LNCAP (cell line): ENCODE data around the gene BCAS3.

Experiments used
- CTCF ChIP-seq: fragments of 450-650 bp; IDR thresholded peaks from 2 replicates; pipeline ENCODE4 v1.5.1; 2017; ENCODE audit warnings: mild to moderate bottlenecking

BCAS3 gene

DNA sequence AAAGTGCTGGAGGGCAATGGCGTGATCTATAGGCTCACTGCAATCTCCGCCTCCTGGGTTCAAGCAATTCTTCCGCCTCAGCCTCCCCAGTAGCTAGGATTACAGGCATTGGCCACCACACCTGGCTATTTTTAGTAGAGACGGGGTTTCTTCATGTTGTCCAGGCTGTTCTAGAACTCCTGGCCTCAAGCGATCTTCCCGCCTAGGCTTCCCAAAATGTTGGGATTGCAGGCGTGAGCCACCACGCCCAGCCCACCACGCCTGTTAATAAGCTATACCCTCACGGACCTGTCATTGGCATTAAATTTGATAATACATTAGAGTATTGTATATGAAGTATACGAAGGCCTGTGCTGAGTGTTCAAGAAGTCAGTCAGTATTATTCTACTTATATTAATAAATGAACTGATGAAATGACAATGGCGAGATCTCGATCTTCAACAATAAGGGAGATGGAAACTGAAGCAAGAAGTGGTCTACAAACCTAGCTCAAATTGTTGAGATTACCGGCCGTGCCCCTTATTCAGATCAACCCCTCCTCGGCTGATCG lies 818 bp upstream of the BCAS3 start:
- TF ChIP-seq CTCF: no peak

- TF ChIP-seq CTCF: no peak
Measured at GRCh38 chr17:60678118-60678444, 430 bp downstream of the BCAS3 start.

- no peak for TF ChIP-seq CTCF
Measured at GRCh38 chr17:60679287-60679686, 1.6 kb downstream of the BCAS3 start.

- no peak for TF ChIP-seq CTCF
Measured at GRCh38 chr17:60680754-60681153, 3.1 kb downstream of the BCAS3 start.

DNA sequence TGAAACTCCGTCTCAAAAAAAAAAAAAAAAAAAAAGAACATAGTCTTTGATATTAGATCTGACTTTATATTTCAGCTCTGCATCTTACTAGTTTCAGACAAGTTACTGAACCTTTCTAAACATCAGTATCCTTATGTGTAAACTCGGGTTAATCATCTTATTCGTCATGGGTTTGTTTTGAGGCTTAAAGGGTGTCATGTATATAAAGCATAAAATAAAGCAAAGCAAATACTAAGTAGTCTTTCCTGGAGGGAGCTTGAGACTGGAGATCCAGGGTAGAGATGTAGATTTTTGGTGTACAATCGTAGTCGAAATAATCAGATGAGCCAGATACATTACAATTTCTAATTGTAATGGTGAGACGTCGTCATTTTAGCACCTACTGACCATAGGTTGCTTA lies 7.8 kb downstream of the BCAS3 start:
- TF ChIP-seq CTCF: no peak

GRCh38 chr17:60695960-60696359 lies 18.3 kb downstream of the BCAS3 start:
- no peak for TF ChIP-seq CTCF

GRCh38 chr17:60699090-60699489 lies 21.4 kb downstream of the BCAS3 start:
- TF ChIP-seq CTCF: no peak

DNA sequence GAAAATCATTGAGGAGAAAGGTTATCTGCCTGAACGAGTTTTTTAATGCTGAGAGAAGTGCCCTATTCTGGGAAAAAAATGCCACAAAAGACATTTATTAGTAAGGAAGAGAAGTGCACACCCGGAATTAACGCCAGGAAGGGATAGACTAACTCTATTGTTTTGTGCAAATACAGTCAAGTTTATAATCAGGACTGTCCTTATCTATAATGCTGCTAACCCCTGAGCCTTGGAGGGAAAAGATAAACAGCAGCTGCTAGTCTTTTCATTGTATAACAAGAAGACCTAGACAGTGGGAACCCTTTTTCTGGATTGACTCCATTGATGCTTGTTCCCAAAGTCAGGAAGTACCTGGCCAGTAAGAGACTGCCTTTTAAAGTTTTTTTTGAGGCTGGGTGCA lies 26.5 kb downstream of the BCAS3 start:
- no peak for TF ChIP-seq CTCF
